HepG2 (cell line): ENCODE results near the gene CIAO2B. TPM values are rescaled to one million over a fixed set of nuclear protein-coding genes. Genes with fewer than 3 reads are reported as not detected.

Experiments
- ATF4 ChIP-seq, 2 experiments: fragments of 450-650 bp in 1 of 2; sonication (generic) in 1 of 2; formaldehyde crosslinking; IDR thresholded peaks; 2 replicates each; pipeline versions ENCODE4 v1.5.0 to v1.8.0; 2020 to 2022; ENCODE audit warnings: mild to moderate bottlenecking in 1 of 2, missing genetic modification reagents in 1 of 2
- BHLHE40 ChIP-seq: IDR thresholded peaks from 2 replicates; pipeline ENCODE4 v1.6.1; 2011; ENCODE audit warnings: low read length, improper control_type of control experiment
- CCDC6 ChIP-seq: sonication (generic); formaldehyde crosslinking; IDR thresholded peaks from 2 replicates; pipeline ENCODE4 v1.8.1; 2022; ENCODE audit warnings: mild to moderate bottlenecking, missing genetic modification reagents, moderate library complexity
- CREBL2 ChIP-seq: sonication (generic); formaldehyde crosslinking; IDR thresholded peaks from 2 replicates; pipeline ENCODE4 v1.8.1; 2023; ENCODE audit warnings: missing genetic modification reagents, mild to moderate bottlenecking, borderline replicate concordance
- HOXA7 ChIP-seq: sonication (generic); formaldehyde crosslinking; IDR thresholded peaks from 2 replicates; pipeline ENCODE4 v1.8.1; 2022; ENCODE audit warnings: mild to moderate bottlenecking, missing genetic modification reagents, moderate library complexity
- MBD4 ChIP-seq: IDR thresholded peaks from 2 replicates; pipeline ENCODE4 v1.6.1; 2012; ENCODE audit warnings: low read length, inconsistent platforms, borderline replicate concordance
- MYC ChIP-seq: sonication (generic); formaldehyde crosslinking; IDR thresholded peaks from 2 replicates; pipeline ENCODE4 v1.9.0; 2021; ENCODE audit warnings: missing genetic modification reagents, borderline replicate concordance
- NFKBIZ ChIP-seq: IDR thresholded peaks from 2 replicates; pipeline ENCODE4 v1.6.1; 2018; ENCODE audit warnings: missing genetic modification reagents, missing compliant biosample characterization
- RAD21 ChIP-seq: fragments of 450-650 bp; formaldehyde crosslinking; IDR thresholded peaks from 2 replicates; pipeline ENCODE4 v1.5.0; 2020; ENCODE audit warnings: mild to moderate bottlenecking
- RCOR2 ChIP-seq: IDR thresholded peaks from 2 replicates; pipeline ENCODE4 v1.6.1; 2016; ENCODE audit warnings: missing biosample characterization, missing genetic modification reagents
- SMAD1 ChIP-seq: sonication (generic); formaldehyde crosslinking; IDR thresholded peaks from 2 replicates; pipeline ENCODE4 v1.4.0; 2020; ENCODE audit warnings: missing genetic modification reagents, low read depth, mild to moderate bottlenecking, borderline replicate concordance
- SRSF9 ChIP-seq: fragments of 200-400 bp; formaldehyde crosslinking; IDR thresholded peaks from 2 replicates; pipeline ENCODE4 v1.6.1; 2018; ENCODE audit warnings: borderline replicate concordance, mild to moderate bottlenecking, low read depth, low read length; ENCODE audit not compliant: insufficient read depth, poor library complexity, severe bottlenecking
- ZBTB34 ChIP-seq: sonication (generic); formaldehyde crosslinking; IDR thresholded peaks from 2 replicates; pipeline ENCODE4 v1.8.0; 2022; ENCODE audit warnings: mild to moderate bottlenecking, missing genetic modification reagents
- ZBTB44 ChIP-seq: sonication (generic); formaldehyde crosslinking; IDR thresholded peaks from 2 replicates; pipeline ENCODE4 v1.4.0; 2020; ENCODE audit warnings: missing genetic modification reagents
- ZNF264 ChIP-seq: sonication (generic); formaldehyde crosslinking; IDR thresholded peaks from 2 replicates; pipeline ENCODE4 v1.4.0; 2020; ENCODE audit warnings: missing genetic modification reagents
- ZNF33B ChIP-seq: sonication (generic); formaldehyde crosslinking; IDR thresholded peaks from 2 replicates; pipeline ENCODE4 v1.5.1; 2020; ENCODE audit warnings: mild to moderate bottlenecking, missing genetic modification reagents
- ZNF644 ChIP-seq: IDR thresholded peaks from 2 replicates; pipeline ENCODE4 v1.6.1; 2016; ENCODE audit warnings: low read depth
- ZNF678 ChIP-seq: sonication (generic); formaldehyde crosslinking; IDR thresholded peaks from 2 replicates; pipeline ENCODE4 v1.4.0; 2020; ENCODE audit warnings: mild to moderate bottlenecking, missing genetic modification reagents
- polyA plus RNA-seq, 8 experiments: library from polyadenylated mRNA; depleted of rRNA in 3 of 8; stranded (reverse) in 7 of 8; unstranded in 1 of 8; fragments of >200 nt; fragmentation: Illumina TruSeq in 4 of 8; extraction: Trizol in 4 of 8; gene quantifications; 2 replicates each; pipeline versions ENCODE4 v1.2.1 to v1.2.3, GENCODE V29; 2011 to 2016; ENCODE audit warnings: low read depth in 4 of 8, missing spikeins in 1 of 8, mixed read lengths in 1 of 8; ENCODE audit not compliant: insufficient read depth in 1 of 8
- total RNA-seq, 5 experiments: library from RNA; depleted of rRNA; stranded (reverse); fragments of >200 nt; fragmentation: Illumina TruSeq; extraction: Trizol; gene quantifications; 2 replicates each; pipeline ENCODE4 v1.2.3, GENCODE V29; 2016; ENCODE audit warnings: low read depth in 1 of 5

The CIAO2B gene
- total and polyA plus RNA-seq, 2 of the 13 experiments (the other 11 are each of a cell fraction or from before 2014, with no cell fraction given), result 157 to 293 TPM

GRCh38 chr16:66924527-66925321 is 9.5 kb downstream of the CIAO2B start (continued):
- TF ChIP-seq BHLHE40 (peak; percentile 35; the same call in 1 of the 2 replicates), MBD4 (no peak), SRSF9 (no peak), RCOR2 (CRISPR knock-in tag) (no peak), ZNF678 (CRISPR knock-in tag) (no peak), ATF4 (CRISPR knock-in tag; IDR thresholded peaks at IDR 0.05) (no peak), SMAD1 (no peak), ZNF644 (CRISPR knock-in tag) (no peak), CCDC6 (no peak; the same call in 1 of the 2 replicates), MYC (no peak), HOXA7 (CRISPR knock-in tag) (no peak), CREBL2 (CRISPR knock-in tag) (no peak), ZBTB34 (CRISPR knock-in tag) (no peak), NFKBIZ (CRISPR knock-in tag) (no peak), RAD21 (CRISPR knock-in tag) (peak; percentile 95), ZNF33B (CRISPR knock-in tag) (no peak), ZNF264 (no peak), ZBTB44 (no peak)
